ENCODE results near the gene RAB1A.

Gene RAB1A

DNA sequence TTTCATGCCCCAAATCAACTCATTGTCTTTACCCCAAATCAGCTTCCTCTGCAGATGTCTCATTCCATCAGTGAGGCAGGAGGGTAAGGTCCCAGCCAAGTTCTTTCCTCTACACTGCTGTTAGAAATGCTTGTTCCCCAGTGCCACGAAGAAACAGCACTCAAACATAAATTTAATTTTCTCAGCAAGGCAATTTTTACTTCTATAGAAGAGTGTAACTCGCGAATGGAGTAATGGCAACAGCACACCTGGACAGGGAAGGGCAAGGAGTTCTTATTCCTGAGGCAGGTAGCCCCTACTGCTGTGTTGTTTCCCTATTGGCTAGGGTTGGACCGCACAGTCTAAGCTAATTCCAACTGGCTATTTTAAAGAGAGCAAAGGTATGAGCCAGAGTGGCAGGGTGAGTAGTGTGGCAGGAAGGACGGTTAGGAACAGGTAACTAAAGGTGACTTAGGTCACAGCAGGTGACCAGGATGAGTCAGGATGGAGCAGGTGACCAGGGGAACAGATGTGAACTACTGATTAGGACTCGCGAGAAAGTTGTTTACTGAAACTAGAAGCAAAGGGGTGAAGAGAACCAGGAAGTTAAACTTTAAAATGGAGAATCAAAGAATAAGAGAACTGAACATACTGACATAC is 85.7 kb downstream of the RAB1A start:
- no peak for TF ChIP-seq CTCF (IDR thresholded peaks at IDR 0.05; ENCODE audit: low read depth, low read length, missing control alignments)
- no peak overlapping the region for H3K27ac ChIP-seq
- H3K36me3 ChIP-seq (replicated peaks), result no peaks in the 10 kb centered on the region
- no peaks in the 10 kb centered on the region for H3K27me3 ChIP-seq (replicated peaks)
- no peak overlapping the region for H3K4me3 ChIP-seq (ENCODE audit: low read depth, low read length)
- DNase-seq, result no peak
- in situ Hi-C loops (cut with HindIII; ENCODE audit: low pct_ligation_motif_present, low sequenced_read_pairs), result no loop called here

DNA sequence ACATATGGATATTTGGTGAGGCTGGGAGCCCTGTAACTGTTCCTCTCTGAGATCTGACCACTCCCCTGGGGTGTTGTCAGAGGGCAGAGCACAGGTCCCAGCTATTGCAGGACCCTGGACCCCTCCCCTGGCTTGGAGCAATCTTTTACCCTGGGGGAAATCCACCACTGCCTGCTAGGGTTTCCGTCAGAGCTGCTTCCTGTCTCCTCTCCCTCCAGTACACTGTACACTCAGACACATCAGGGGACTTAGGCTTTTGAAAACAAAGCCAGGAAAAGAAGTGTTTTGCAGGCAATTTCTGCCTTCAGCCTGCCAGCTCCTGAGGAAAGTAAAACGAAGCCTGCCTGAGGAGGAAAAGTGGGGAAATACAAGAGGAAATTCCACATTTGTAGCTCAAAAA is 86.9 kb downstream of the RAB1A start:
- Histone ChIP-seq H3K4me3 (ENCODE audit: low read depth, low read length) (no peak overlapping the region), H3K36me3 (replicated peaks) (no peaks in the 10 kb centered on the region), H3K27me3 (replicated peaks) (no peaks in the 10 kb centered on the region), H3K27ac (no peak overlapping the region)
- no peak for DNase-seq
- TF ChIP-seq CTCF (IDR thresholded peaks at IDR 0.05; ENCODE audit: low read depth, low read length, missing control alignments), result no peak
- in situ Hi-C loops (cut with HindIII; ENCODE audit: low pct_ligation_motif_present, low sequenced_read_pairs), result no loop called here

GRCh38 chr2:65040400-65041261 is 89.3 kb downstream of the RAB1A start:
- Histone ChIP-seq H3K4me3 (ENCODE audit: low read depth, low read length) (no peak overlapping the region), H3K36me3 (replicated peaks) (no peaks in the 10 kb centered on the region), H3K27me3 (replicated peaks) (no peaks in the 10 kb centered on the region), H3K27ac (no peak overlapping the region)
- peak; percentile 80 for DNase-seq
- in situ Hi-C loops (cut with HindIII; ENCODE audit: low pct_ligation_motif_present, low sequenced_read_pairs), result no loop called here
- peak; percentile 95 for TF ChIP-seq CTCF (IDR thresholded peaks at IDR 0.05; ENCODE audit: low read depth, low read length, missing control alignments)

- no peak overlapping the region for H3K4me3 ChIP-seq (ENCODE audit: low read depth, low read length)
- H3K36me3 ChIP-seq (replicated peaks), result no peaks in the 10 kb centered on the region
- no peak for TF ChIP-seq CTCF (IDR thresholded peaks at IDR 0.05; ENCODE audit: low read depth, low read length, missing control alignments)
- DNase-seq, result no peak
- in situ Hi-C loops (cut with HindIII; ENCODE audit: low pct_ligation_motif_present, low sequenced_read_pairs), result no loop called here
- no peaks in the 10 kb centered on the region for H3K27me3 ChIP-seq (replicated peaks)
- H3K27ac ChIP-seq, result no peak overlapping the region
Measured at GRCh38 chr2:65039640-65040039, 90.3 kb downstream of the RAB1A start.

DNA sequence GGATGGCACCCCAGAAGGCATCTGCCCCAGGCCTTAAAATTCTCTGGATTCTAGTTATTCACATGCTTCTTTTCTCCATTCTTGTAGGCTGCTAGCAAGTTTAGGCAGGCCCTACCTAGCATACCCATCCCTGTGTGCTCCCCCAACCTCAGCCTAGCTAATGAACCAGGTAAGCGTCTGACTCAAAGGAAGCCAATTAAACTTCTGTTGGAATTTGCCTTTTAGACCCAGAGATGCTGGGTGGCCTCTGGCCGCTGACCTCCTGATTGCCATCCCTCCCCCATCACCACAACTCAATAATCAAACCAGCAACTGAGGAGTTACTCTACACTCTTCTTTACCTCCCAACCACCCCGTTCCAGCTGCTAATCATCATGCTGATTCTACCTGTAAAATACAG is 92.7 kb downstream of the RAB1A start:
- no peak overlapping the region for H3K27ac ChIP-seq
- H3K27me3 ChIP-seq (replicated peaks), result no peaks in the 10 kb centered on the region
- in situ Hi-C loops (cut with HindIII; ENCODE audit: low pct_ligation_motif_present, low sequenced_read_pairs), result no loop called here
- no peak for TF ChIP-seq CTCF (IDR thresholded peaks at IDR 0.05; ENCODE audit: low read depth, low read length, missing control alignments)
- no peak overlapping the region for H3K4me3 ChIP-seq (ENCODE audit: low read depth, low read length)
- no peaks in the 10 kb centered on the region for H3K36me3 ChIP-seq (replicated peaks)
- no peak for DNase-seq

Data from brain microvascular endothelial cell (primary cell).